ENCODE measurements around the gene FOXN4. TPM values are rescaled to one million over a fixed set of nuclear protein-coding genes. Genes with fewer than 3 reads are reported as not detected.

Gene FOXN4
- polyA plus RNA-seq, 1 donor from 2014 or later, result 0.14 TPM

- Histone ChIP-seq H3F3A (ENCODE audit: insufficient read depth, low read length, poor library complexity, severe bottlenecking) (peaks cover 4% of the 10 kb centered on the region), H2AFZ (ENCODE audit: low read depth, low read length) (no peak overlapping the region), H4K20me1 (ENCODE audit: insufficient read depth) (no peaks in the 10 kb centered on the region), H3K36me3 (ENCODE audit: insufficient read depth, low read length) (no peaks in the 10 kb centered on the region), H3K4me3 (ENCODE audit: low read length) (no peak overlapping the region), H3K4me2 (ENCODE audit: low read length) (no peak overlapping the region), H3K9me3 (ENCODE audit: low read length) (no peaks in the 10 kb centered on the region), H3K27me3 (ENCODE audit: insufficient read depth, low read depth, low read length) (no peaks in the 10 kb centered on the region), H3K9me2 (ENCODE audit: insufficient read depth, low read length) (no peaks in the 10 kb centered on the region), H3K27ac (ENCODE audit: low read length) (no peak overlapping the region), H3K79me2 (replicated peaks; ENCODE audit: insufficient read depth, low read length) (no peaks in the 10 kb centered on the region), H3K9ac (ENCODE audit: low read length) (no peak overlapping the region)
- TF ChIP-seq SMC3 (conservative IDR thresholded peaks at IDR 0.05; ENCODE audit: poor library complexity) (no peak), CTCF (IDR thresholded peaks at IDR 0.05; ENCODE audit: poor library complexity, severe bottlenecking) (no peak), EP300 (conservative IDR thresholded peaks at IDR 0.05; ENCODE audit: poor library complexity, severe bottlenecking) (no peak), POLR2AphosphoS5 (IDR thresholded peaks at IDR 0.05) (no peak), MXI1 (conservative IDR thresholded peaks at IDR 0.05; ENCODE audit: poor library complexity, severe bottlenecking) (no peak), RAD21 (conservative IDR thresholded peaks at IDR 0.05) (no peak), EZH2 (IDR thresholded peaks at IDR 0.05; ENCODE audit: borderline replicate concordance, insufficient read depth, low read length, poor library complexity, severe bottlenecking) (no peak), TAF1 (IDR thresholded peaks at IDR 0.05; ENCODE audit: low read depth) (no peak)
- TF ChIP-seq, protein P1, sequence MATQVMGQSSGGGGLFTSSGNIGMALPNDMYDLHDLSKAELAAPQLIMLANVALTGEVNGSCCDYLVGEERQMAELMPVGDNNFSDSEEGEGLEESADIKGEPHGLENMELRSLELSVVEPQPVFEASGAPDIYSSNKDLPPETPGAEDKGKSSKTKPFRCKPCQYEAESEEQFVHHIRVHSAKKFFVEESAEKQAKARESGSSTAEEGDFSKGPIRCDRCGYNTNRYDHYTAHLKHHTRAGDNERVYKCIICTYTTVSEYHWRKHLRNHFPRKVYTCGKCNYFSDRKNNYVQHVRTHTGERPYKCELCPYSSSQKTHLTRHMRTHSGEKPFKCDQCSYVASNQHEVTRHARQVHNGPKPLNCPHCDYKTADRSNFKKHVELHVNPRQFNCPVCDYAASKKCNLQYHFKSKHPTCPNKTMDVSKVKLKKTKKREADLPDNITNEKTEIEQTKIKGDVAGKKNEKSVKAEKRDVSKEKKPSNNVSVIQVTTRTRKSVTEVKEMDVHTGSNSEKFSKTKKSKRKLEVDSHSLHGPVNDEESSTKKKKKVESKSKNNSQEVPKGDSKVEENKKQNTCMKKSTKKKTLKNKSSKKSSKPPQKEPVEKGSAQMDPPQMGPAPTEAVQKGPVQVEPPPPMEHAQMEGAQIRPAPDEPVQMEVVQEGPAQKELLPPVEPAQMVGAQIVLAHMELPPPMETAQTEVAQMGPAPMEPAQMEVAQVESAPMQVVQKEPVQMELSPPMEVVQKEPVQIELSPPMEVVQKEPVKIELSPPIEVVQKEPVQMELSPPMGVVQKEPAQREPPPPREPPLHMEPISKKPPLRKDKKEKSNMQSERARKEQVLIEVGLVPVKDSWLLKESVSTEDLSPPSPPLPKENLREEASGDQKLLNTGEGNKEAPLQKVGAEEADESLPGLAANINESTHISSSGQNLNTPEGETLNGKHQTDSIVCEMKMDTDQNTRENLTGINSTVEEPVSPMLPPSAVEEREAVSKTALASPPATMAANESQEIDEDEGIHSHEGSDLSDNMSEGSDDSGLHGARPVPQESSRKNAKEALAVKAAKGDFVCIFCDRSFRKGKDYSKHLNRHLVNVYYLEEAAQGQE (IDR thresholded peaks at IDR 0.05; ENCODE audit: borderline replicate concordance), result no peak
These were observed 25.8 kb upstream of the FOXN4 start for GRCh38 chr12:109334887-109335286.

DNA sequence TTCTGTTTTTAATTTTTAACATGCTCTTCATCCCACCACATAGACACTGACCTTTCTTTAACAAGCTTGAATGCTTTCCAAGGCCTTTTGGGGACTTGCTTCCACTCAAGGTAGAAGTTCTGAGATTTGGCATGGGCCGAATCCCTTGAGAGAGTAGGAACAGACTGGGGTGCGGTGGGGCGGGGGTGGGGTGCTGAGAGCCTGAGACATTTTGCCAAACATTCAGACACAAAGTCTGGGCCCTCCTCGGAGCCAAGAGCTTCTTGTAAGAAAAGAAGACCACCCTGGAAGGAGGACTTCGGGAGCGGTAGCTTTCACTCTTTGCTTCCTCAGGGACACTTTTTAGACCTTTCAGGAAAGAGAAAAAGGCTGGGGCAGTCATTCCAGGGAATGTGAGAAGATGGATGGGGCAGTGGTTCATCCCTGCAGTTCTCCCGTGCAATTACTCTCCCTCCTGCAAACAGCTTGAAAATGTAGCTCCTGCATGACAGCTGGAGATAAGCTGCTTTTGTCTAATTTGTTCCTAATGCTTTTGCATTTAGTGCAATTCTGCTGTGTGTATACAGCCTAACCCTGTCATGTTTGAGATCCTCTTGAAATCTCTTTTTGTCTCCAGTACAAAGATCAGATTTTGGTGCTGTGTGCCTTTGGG is 22.3 kb upstream of the FOXN4 start:
- Histone ChIP-seq H3K4me3 (ENCODE audit: low read length) (peak overlapping the region; percentile 9), H2AFZ (ENCODE audit: low read depth, low read length) (peak overlapping the region; percentile 1), H3K27me3 (ENCODE audit: insufficient read depth, low read depth, low read length) (no peaks in the 10 kb centered on the region), H3K27ac (ENCODE audit: low read length) (peak overlapping the region; percentile 42), H3F3A (ENCODE audit: insufficient read depth, low read length, poor library complexity, severe bottlenecking) (peaks cover 4% of the 10 kb centered on the region), H4K20me1 (ENCODE audit: insufficient read depth) (no peaks in the 10 kb centered on the region), H3K4me2 (ENCODE audit: low read length) (peak overlapping the region; percentile 19), H3K36me3 (ENCODE audit: insufficient read depth, low read length) (no peaks in the 10 kb centered on the region), H3K9me3 (ENCODE audit: low read length) (no peaks in the 10 kb centered on the region), H3K79me2 (replicated peaks; ENCODE audit: insufficient read depth, low read length) (no peaks in the 10 kb centered on the region), H3K9me2 (ENCODE audit: insufficient read depth, low read length) (no peaks in the 10 kb centered on the region), H3K9ac (ENCODE audit: low read length) (peak overlapping the region; percentile 10)
- TF ChIP-seq, protein P1 (IDR thresholded peaks at IDR 0.05; ENCODE audit: borderline replicate concordance), result peak; percentile 64
- TF ChIP-seq POLR2AphosphoS5 (IDR thresholded peaks at IDR 0.05), result no peak

Measured in neural cell (in vitro differentiated cells).